Thoracic aorta (tissue), 2 donors: Measurements from ENCODE around the gene PSMD12. TPM values are rescaled to one million over a fixed set of nuclear protein-coding genes. Genes with fewer than 3 reads are reported as not detected.
A peak's percentile ranks its signal among the peaks of the same experiment; 100 is the strongest.

Experiments used
- ATAC-seq: fragments of 150-250 bp; one replicate; pipeline ENCODE4 v1.8.0; 2017; ENCODE audit warnings: low read depth; ENCODE audit not compliant: insufficient number of reproducible peaks, low FRiP score
- DNase-seq: peaks from one replicate; pipeline ENCODE4 v3.0.0-alpha.2; 2020; ENCODE audit warnings: low spot score
- H3K27ac ChIP-seq, 2 donors: fragments of 200-600 bp; sonication (generic); 1 replicate in 1 of 2; 2 replicates in 1 of 2; pipeline ENCODE4 v1.5.1; 2016; ENCODE audit warnings: mild to moderate bottlenecking in 2 of 2, moderate library complexity in 2 of 2
- H3K27me3 ChIP-seq: fragments of 200-600 bp; sonication (generic); replicated peaks from 2 replicates; pipeline ENCODE4 v1.6.0; 2016; ENCODE audit warnings: mild to moderate bottlenecking; ENCODE audit not compliant: insufficient read depth
- H3K36me3 ChIP-seq: fragments of 200-600 bp; sonication (generic); one replicate; pipeline ENCODE4 v1.5.1; 2016
- H3K4me1 ChIP-seq, 2 donors: fragments of 200-600 bp; sonication (generic); 1 replicate in 1 of 2; 2 replicates in 1 of 2; pipeline versions ENCODE4 v1.5.1 to v1.6.0; 2016; ENCODE audit warnings: low read depth in 2 of 2, mild to moderate bottlenecking in 1 of 2; ENCODE audit not compliant: control insufficient read depth in 1 of 2
- H3K4me3 ChIP-seq: fragments of 200-600 bp; sonication (generic); 2 replicates; pipeline ENCODE4 v1.5.1; 2016; ENCODE audit warnings: mild to moderate bottlenecking
- H3K9me3 ChIP-seq: fragments of 200-600 bp; sonication (generic); 2 replicates; pipeline ENCODE4 v1.5.1; 2016
- total RNA-seq, 2 donors: library from RNA; depleted of rRNA; stranded (reverse); fragments of >200 nt; gene quantifications; one replicate each; pipeline versions ENCODE4 v1.1.0 to v1.2.3, GENCODE V29; 2016
- TF ChIP-seq, protein P1 (sequence below): fragments of 200-600 bp; sonication (generic); IDR thresholded peaks from one replicate; pipeline ENCODE4 v1.5.1; 2019; ENCODE audit warnings: antibody characterized with exemption

Gene PSMD12
- total RNA-seq, 2 donors from 2014 or later = 18.3 to 29.5 TPM

DNA sequence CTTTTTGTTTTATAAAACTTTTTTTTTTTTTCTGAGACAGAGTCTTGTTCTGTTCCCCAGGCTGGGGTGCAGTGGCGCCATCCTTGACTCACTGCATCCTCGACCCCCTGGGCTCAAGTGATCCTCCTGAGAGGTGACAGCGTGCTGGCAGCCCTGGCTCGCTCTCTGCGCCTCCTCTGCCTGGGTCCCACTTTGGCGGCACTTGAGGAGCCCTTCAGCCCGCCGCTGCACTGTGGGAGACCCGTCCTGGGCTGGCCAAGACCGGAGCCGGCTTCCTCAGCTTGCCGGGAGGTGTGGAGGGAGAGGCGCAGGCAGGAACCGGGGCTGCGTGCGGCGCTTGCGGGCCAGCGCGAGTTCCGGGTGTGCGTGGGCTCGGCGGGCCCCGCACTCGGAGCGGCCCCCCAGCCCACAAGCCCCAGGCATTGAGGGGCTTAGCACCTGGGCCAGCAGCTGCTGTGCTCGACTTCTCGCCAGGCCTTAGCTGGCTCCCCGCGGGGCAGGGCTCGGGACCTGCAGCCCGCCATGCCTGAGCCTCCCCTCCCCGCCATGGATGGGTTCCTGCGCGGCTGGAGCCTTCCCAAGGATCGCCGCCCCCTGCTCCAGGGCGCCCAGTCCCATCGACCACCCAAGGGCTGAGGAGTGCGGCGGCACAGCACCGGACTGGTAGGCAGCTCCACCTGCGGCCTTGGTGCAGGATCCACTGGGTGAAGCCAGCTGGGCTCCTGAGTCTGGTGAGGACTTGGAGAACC, 71.8 kb downstream of the PSMD12 start:
- Histone ChIP-seq H3K36me3 (no peaks in the 10 kb centered on the region), H3K9me3 (no peaks in the 10 kb centered on the region), H3K4me3 (no peak overlapping the region), H3K27me3 (no peaks in the 10 kb centered on the region), H3K27ac (no peak overlapping the region), H3K4me1 (peaks cover 5 to 6% of the 10 kb centered on the region in 2 donors)
- ATAC-seq = no peak
- TF ChIP-seq, protein P1, sequence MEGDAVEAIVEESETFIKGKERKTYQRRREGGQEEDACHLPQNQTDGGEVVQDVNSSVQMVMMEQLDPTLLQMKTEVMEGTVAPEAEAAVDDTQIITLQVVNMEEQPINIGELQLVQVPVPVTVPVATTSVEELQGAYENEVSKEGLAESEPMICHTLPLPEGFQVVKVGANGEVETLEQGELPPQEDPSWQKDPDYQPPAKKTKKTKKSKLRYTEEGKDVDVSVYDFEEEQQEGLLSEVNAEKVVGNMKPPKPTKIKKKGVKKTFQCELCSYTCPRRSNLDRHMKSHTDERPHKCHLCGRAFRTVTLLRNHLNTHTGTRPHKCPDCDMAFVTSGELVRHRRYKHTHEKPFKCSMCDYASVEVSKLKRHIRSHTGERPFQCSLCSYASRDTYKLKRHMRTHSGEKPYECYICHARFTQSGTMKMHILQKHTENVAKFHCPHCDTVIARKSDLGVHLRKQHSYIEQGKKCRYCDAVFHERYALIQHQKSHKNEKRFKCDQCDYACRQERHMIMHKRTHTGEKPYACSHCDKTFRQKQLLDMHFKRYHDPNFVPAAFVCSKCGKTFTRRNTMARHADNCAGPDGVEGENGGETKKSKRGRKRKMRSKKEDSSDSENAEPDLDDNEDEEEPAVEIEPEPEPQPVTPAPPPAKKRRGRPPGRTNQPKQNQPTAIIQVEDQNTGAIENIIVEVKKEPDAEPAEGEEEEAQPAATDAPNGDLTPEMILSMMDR = no peak
- no peak for DNase-seq

DNA sequence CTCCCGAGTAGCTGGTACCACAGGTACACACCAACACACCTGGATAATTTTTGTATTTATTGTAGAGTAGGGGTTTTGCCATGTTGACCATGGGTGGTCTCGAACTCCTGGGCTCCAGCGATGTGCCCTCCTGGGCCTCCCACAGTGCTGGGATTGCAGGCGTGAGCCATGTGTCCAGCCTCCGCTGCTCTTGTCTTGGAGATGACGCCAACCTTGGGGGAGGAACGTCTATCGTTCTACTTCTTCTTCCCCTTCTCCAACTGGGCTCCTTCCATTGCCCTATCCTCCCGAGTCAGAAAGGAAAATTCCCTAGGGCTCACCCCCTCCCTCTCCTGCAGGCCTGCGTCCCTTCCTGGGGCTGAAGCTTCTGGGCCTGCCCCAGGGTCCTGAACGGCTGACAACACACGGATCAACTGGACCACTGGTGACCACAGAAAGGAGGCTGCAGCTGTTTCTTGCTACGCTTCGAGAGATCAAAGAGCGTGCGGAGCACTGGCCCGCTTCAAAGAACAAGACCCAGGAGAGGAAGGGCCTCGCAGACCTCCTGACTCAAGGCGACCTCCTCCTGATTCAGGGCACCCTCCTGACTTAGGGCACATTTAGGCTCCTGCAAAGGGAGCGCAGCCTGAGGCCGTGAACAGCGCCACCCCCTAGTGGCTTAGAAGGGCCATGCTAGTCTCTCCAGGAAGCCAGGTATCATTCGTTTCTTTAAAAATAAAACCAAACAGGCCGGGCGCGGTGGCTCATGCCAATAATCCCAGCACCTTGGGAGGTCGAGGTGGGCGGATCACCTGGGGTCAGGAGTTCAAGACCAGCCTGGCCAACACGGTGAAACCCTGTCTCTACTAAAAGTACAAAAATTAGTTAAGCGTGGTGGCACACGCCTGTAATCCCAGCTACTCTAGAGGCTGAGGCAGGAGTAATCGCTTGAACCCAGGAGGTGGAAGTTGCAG, 72.8 kb downstream of the PSMD12 start:
- TF ChIP-seq, protein P1 = peak; percentile 74
- Histone ChIP-seq H3K27ac (no peak overlapping the region), H3K36me3 (no peaks in the 10 kb centered on the region), H3K27me3 (no peaks in the 10 kb centered on the region), H3K4me1 (peaks cover 5 to 9% of the 10 kb centered on the region in 2 donors), H3K4me3 (peak overlapping the region; percentile 34), H3K9me3 (no peaks in the 10 kb centered on the region)
- ATAC-seq = no peak
- no peak for DNase-seq

DNA sequence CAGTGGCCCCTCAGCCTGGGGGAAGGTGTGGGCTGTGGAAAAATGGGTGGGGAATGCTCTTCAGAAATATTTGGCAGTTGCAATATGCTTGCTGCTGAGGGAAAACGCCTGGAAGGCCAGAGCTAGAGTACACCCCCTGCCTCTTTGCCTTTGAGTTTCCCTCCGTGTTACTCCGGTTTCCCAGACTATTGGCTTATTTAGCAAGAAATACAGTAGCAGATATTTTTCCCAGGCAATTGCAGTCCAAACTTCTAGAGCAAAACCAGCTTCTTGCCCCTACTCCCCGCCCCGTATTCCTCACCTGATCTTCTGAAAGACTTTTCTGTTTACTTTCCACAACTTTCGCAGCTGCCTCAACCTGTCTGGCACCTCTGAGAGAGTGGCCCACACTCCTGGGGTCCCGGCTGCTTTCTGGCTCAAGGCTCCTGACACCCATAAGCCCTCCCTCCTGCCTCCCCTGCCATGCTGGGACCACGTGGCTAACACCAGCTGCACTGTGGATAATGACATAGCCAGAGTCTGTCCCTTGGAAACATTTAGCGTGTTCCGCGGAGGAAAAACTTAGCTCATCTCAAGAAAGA, 75.6 kb downstream of the PSMD12 start:
- Histone ChIP-seq H3K27me3 (no peaks in the 10 kb centered on the region), H3K27ac (no peak overlapping the region), H3K4me1 (peaks cover 5 to 9% of the 10 kb centered on the region in 2 donors), H3K4me3 (no peak overlapping the region), H3K36me3 (no peaks in the 10 kb centered on the region), H3K9me3 (no peaks in the 10 kb centered on the region)
- no peak for ATAC-seq
- DNase-seq = no peak
- TF ChIP-seq, protein P1 = no peak

DNA sequence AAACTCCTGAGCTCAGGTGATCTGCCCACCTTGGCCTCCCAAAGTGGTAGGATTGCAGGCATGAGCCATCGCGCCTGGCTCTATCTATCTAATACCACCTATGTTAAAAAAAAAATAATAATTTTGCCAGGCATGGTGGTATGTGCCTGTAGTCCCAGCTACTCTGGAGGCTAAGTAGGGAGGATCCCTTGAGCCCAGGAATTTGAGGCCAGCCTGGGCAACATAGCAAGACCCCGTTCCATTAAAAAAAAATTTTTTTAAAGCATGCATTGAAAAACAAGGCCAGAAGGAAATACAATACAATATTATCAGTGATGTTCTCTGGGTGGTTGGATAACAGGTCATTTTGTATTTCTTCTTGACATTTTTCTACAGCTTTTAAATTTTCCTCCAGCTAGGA, 76.1 kb downstream of the PSMD12 start:
- Histone ChIP-seq H3K27ac (no peak overlapping the region), H3K4me1 (peaks cover 5 to 9% of the 10 kb centered on the region in 2 donors), H3K36me3 (no peaks in the 10 kb centered on the region), H3K27me3 (no peaks in the 10 kb centered on the region), H3K9me3 (no peaks in the 10 kb centered on the region), H3K4me3 (no peak overlapping the region)
- TF ChIP-seq, protein P1 = no peak
- ATAC-seq = no peak
- no peak for DNase-seq
